IMR-90 (cell line): Measurements from ENCODE around the gene LOXL3. TPM values are rescaled to one million over a fixed set of nuclear protein-coding genes. Genes with fewer than 3 reads are reported as not detected.

ENCODE experiments used
- ATAC-seq: fragments of 200-7000 bp; cut with Tn5 transposase; 2 replicates; pipeline ENCODE4 v1.9.1; 2020; ENCODE audit warnings: low read depth, mild to moderate bottlenecking, moderate library complexity
- BruUV-seq: library from RNA; stranded (reverse); fragments of 400-500 nt; replicated peaks from 2 replicates; lab custom pipeline; 2021; lab: Mats Ljungman, UMichigan
- CTCF ChIA-PET: fragments of 300-600 bp; formaldehyde crosslinking; extraction: SDS; loops from one replicate; lab custom pipeline; 2021; ENCODE audit warnings: antibody characterized with exemption; lab: Yijun Ruan, JAX
- POLR2A ChIA-PET: fragments of 300-600 bp; sonication (Branson Sonifier 250); formaldehyde crosslinking; loops from one replicate; lab custom pipeline; 2022; ENCODE audit warnings: antibody characterized with exemption; ENCODE audit not compliant: unreplicated experiment; lab: Charles Lee
- DNase-seq: peaks from one replicate; pipeline ENCODE4 v3.0.0; 2013
- H2AFZ ChIP-seq: replicated peaks from 2 replicates; pipeline ENCODE3; 2013; ENCODE audit warnings: low read length, mild to moderate bottlenecking; ENCODE audit not compliant: poor library complexity
- H2AK5ac ChIP-seq: 2 replicates; pipeline ENCODE4 v1.6.1; 2013; ENCODE audit warnings: low read depth, low read length, inconsistent platforms
- H2AK9ac ChIP-seq: replicated peaks from 2 replicates; pipeline ENCODE3; 2013; ENCODE audit warnings: mild to moderate bottlenecking, low read depth, low read length, moderate library complexity; ENCODE audit not compliant: poor library complexity
- H2BK120ac ChIP-seq: 2 replicates; pipeline ENCODE4 v1.6.1; 2013; ENCODE audit warnings: low read depth, low read length, inconsistent platforms
- H2BK15ac ChIP-seq: 3 replicates; pipeline ENCODE4 v1.6.1; 2013; ENCODE audit warnings: low read depth, low read length, inconsistent platforms
- H2BK20ac ChIP-seq: 2 replicates; pipeline ENCODE4 v1.6.1; 2013; ENCODE audit warnings: low read depth, mild to moderate bottlenecking, inconsistent platforms, low read length, moderate library complexity
- H2BK5ac ChIP-seq: 2 replicates; pipeline ENCODE4 v1.6.1; 2013; ENCODE audit warnings: mild to moderate bottlenecking, low read depth, low read length, inconsistent platforms; ENCODE audit not compliant: poor library complexity, severe bottlenecking
- H3K14ac ChIP-seq: replicated peaks from 2 replicates; pipeline ENCODE4 v1.6.1; 2013; ENCODE audit warnings: low read depth, low read length, inconsistent platforms
- H3K18ac ChIP-seq: 2 replicates; pipeline ENCODE4 v1.6.1; 2013; ENCODE audit warnings: low read depth, low read length, control low read depth
- H3K23ac ChIP-seq: 2 replicates; pipeline ENCODE4 v1.6.1; 2013; ENCODE audit warnings: low read depth, low read length, inconsistent platforms
- H3K27ac ChIP-seq: 2 replicates; pipeline ENCODE4 v1.5.1; 2013; ENCODE audit warnings: mild to moderate bottlenecking, control low read depth, low read length; ENCODE audit not compliant: insufficient read depth
- H3K27me3 ChIP-seq: 2 replicates; pipeline ENCODE4 v1.6.1; 2013; ENCODE audit warnings: low read length; ENCODE audit not compliant: control insufficient read depth, insufficient read depth
- H3K36me3 ChIP-seq: 2 replicates; pipeline ENCODE4 v1.6.1; 2013; ENCODE audit warnings: low read length, mixed read lengths; ENCODE audit not compliant: control insufficient read depth, insufficient read depth
- H3K4ac ChIP-seq: 2 replicates; pipeline ENCODE4 v1.6.1; 2013; ENCODE audit warnings: low read depth, low read length, inconsistent platforms
- H3K4me1 ChIP-seq: 2 replicates; pipeline ENCODE4 v1.6.1; 2013; ENCODE audit warnings: low read length, mixed read lengths; ENCODE audit not compliant: control insufficient read depth, insufficient read depth
- H3K4me2 ChIP-seq: 2 replicates; pipeline ENCODE4 v1.6.1; 2013; ENCODE audit warnings: low read depth, mild to moderate bottlenecking, control low read depth, low read length, moderate library complexity
- H3K4me3 ChIP-seq: 2 replicates; pipeline ENCODE4 v1.5.1; 2013; ENCODE audit warnings: low read depth, mild to moderate bottlenecking, control low read depth, low read length, moderate library complexity; ENCODE audit not compliant: insufficient read depth
- H3K56ac ChIP-seq: 2 replicates; pipeline ENCODE4 v1.6.1; 2013; ENCODE audit warnings: low read length, inconsistent platforms; ENCODE audit not compliant: insufficient read depth; ENCODE audit errors: extremely low read depth
- H3K79me1 ChIP-seq, 2 experiments: 2 replicates each; pipeline ENCODE4 v1.6.1; 2013; ENCODE audit warnings: low read length in 2 of 2, inconsistent platforms in 1 of 2, low read depth in 1 of 2
- H3K9ac ChIP-seq: 2 replicates; pipeline ENCODE4 v1.6.1; 2013; ENCODE audit warnings: low read depth, low read length, control low read depth
- H3K9me1 ChIP-seq: 2 replicates; pipeline ENCODE4 v1.6.1; 2013; ENCODE audit warnings: low read length, inconsistent platforms; ENCODE audit not compliant: insufficient read depth
- H3K9me3 ChIP-seq: 2 replicates; pipeline ENCODE4 v1.6.1; 2013; ENCODE audit warnings: low read length; ENCODE audit not compliant: control insufficient read depth, insufficient read depth
- H4K20me1 ChIP-seq: 2 replicates; pipeline ENCODE4 v1.6.1; 2013; ENCODE audit warnings: low read length, inconsistent platforms; ENCODE audit not compliant: insufficient read depth
- H4K5ac ChIP-seq: 2 replicates; pipeline ENCODE4 v1.6.1; 2013; ENCODE audit warnings: mild to moderate bottlenecking, low read depth, low read length, control low read depth
- H4K8ac ChIP-seq, 2 experiments: 2 replicates each; pipeline ENCODE4 v1.6.1; 2013; ENCODE audit warnings: low read depth in 2 of 2, low read length in 2 of 2, control low read depth in 1 of 2, inconsistent platforms in 1 of 2
- H4K91ac ChIP-seq: 2 replicates; pipeline ENCODE4 v1.6.1; 2013; ENCODE audit warnings: low read depth, low read length, inconsistent platforms; ENCODE audit not compliant: insufficient read depth
- BHLHE40 ChIP-seq: fragments of 150-350 bp; IDR thresholded peaks from 2 replicates; pipeline ENCODE4 v1.6.1; 2016; ENCODE audit warnings: mild to moderate bottlenecking, low read depth, low read length
- CHD1 ChIP-seq: IDR thresholded peaks from 2 replicates; pipeline ENCODE4 v1.6.1; 2012; ENCODE audit warnings: low read depth, low read length, improper control_type of control experiment
- MAZ ChIP-seq: IDR thresholded peaks from 2 replicates; pipeline ENCODE4 v1.6.1; 2012; ENCODE audit warnings: low read depth, mild to moderate bottlenecking, low read length, improper control_type of control experiment, moderate library complexity, borderline replicate concordance
- RAD21 ChIP-seq: IDR thresholded peaks from 2 replicates; pipeline ENCODE4 v1.6.1; 2012; ENCODE audit warnings: low read length, improper control_type of control experiment
- RCOR1 ChIP-seq: IDR thresholded peaks from 2 replicates; pipeline ENCODE4 v1.6.1; 2012; ENCODE audit warnings: mild to moderate bottlenecking, low read length, improper control_type of control experiment; ENCODE audit not compliant: insufficient replicate concordance
- WGBS, 2 experiments: methylation state at CpG; one replicate each; pipeline versions ENCODE4 v1.1.5 to v1.1.7; 2013; ENCODE audit warnings: missing lambda C conversion rate in 2 of 2; ENCODE audit not compliant: insufficient read length in 1 of 2; ENCODE audit errors: extremely low coverage in 2 of 2; 5-methylcytosine and 5-hydroxymethylcytosine counted together
- dilution Hi-C: fragments of 300-500 bp; cut with HindIII; formaldehyde crosslinking; loops from one replicate; pipeline ENCODE4 v1.14.3; 2018; ENCODE audit warnings: low sequenced_read_pairs; ENCODE audit not compliant: unreplicated experiment
- in situ Hi-C: fragments of 300-500 bp; cut with MboI; formaldehyde crosslinking; loops from 3 replicates; pipeline ENCODE4 v1.14.3; 2019; ENCODE audit warnings: low sequenced_read_pairs, inconsistent platforms, mixed read lengths
- intact Hi-C: fragments of 100-400 bp; cut with micrococcal nuclease; formaldehyde crosslinking; loops from 2 replicates; pipeline ENCODE4 v1.10.0; 2022
- polyA plus RNA-seq, 3 experiments: library from polyadenylated mRNA; depleted of rRNA; stranded (reverse); fragments of >200 nt; gene quantifications; 2 replicates each; pipeline ENCODE4 v1.2.3, GENCODE V29; 2012; ENCODE audit warnings: low replicate concordance in 1 of 3
- total RNA-seq: library from RNA; depleted of rRNA; stranded (reverse); fragments of >200 nt; gene quantifications from 2 replicates; pipeline ENCODE4 v1.2.3, GENCODE V29; 2012
- TF ChIP-seq, protein P1 (sequence below): fragments of 150-350 bp; IDR thresholded peaks from 2 replicates; pipeline ENCODE4 v1.6.1; 2017; ENCODE audit warnings: mild to moderate bottlenecking, antibody characterized with exemption, low read length, low read depth

LOXL3 gene
- total and polyA plus RNA-seq, 2 of the 4 experiments (the other 2 are of a cell fraction) = 17.9 to 23.4 TPM

DNA sequence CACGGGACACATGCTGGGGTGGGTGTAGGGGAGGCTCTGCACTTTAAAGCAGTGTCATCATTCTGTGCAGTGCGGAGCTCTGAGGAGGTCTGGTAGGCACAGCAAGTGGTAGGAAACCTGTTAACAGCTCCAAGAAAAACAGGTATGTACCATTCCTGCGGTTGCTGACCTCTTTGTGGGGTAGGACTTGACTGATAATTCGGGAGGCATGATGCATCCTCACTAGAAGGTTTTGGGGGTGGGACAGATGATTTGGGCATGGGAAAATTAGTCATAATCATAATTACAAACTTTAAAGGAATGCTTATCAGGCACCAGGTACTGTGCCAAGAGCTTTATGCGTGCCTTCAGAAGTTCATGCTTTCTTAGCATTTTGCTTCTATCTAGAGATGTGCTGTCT, 10.5 kb upstream of the LOXL3 start:
- Histone ChIP-seq H4K91ac (no peak overlapping the region; the same call in 1 of the 2 replicates), H3K27ac (no peak overlapping the region), H4K5ac (no peak overlapping the region), H4K20me1 (no peaks in the 10 kb centered on the region), H3K56ac (no peak overlapping the region), H3K18ac (no peak overlapping the region; the same call in 1 of the 2 replicates), H3K27me3 (no peaks in the 10 kb centered on the region), H3K14ac (peak overlapping the region; percentile 22), H3K4ac (peak overlapping the region; percentile 57; the same call in 1 of the 2 replicates), H3K23ac (peak overlapping the region; percentile 45; the same call in 1 of the 2 replicates), H2AK5ac (peak overlapping the region; percentile 59), H3K4me3 (no peak overlapping the region), H2BK5ac (peak overlapping the region; percentile 76), H3K79me1 (no peaks in the 10 kb centered on the region), H2BK120ac (peak overlapping the region; percentile 65), H2BK15ac (0 out of 3 replicates have a peak overlapping the region, but pooled peaks have one; percentile 71), H3K9ac (no peak overlapping the region), H3K4me1 (peaks cover 17% of the 10 kb centered on the region), H3K36me3 (no peaks in the 10 kb centered on the region), H2BK20ac (peak overlapping the region; percentile 16; the same call in 1 of the 2 replicates), H3K4me2 (no peak overlapping the region), H2AK9ac (no peak overlapping the region), H4K8ac (peak overlapping the region in 1 of 2 experiments; percentile 71; a peak in 2 of 4 replicates), H2AFZ (peak overlapping the region; percentile 68), H3K9me1 (peaks cover 31% of the 10 kb centered on the region), H3K9me3 (no peaks in the 10 kb centered on the region)
- CTCF ChIA-PET = interaction anchor here (0.5 to 1.0 kb wide), 2 partner anchors 13 to 212 kb away, joined by 3 to 5 read pairs; no protein-coding TSS in a partner anchor
- in situ Hi-C loops (no loop called here), intact Hi-C loops (no loop called here), dilution Hi-C loops (no loop called here)
- ATAC-seq = no peak
- peak; percentile 61 for DNase-seq
- no TSS peak for BruUV-seq
- POLR2A ChIA-PET = no interaction called here
- WGBS, 2 experiments = no CpG with 5 or more reads among the region's 5 CpGs
- TF ChIP-seq, protein P1, sequence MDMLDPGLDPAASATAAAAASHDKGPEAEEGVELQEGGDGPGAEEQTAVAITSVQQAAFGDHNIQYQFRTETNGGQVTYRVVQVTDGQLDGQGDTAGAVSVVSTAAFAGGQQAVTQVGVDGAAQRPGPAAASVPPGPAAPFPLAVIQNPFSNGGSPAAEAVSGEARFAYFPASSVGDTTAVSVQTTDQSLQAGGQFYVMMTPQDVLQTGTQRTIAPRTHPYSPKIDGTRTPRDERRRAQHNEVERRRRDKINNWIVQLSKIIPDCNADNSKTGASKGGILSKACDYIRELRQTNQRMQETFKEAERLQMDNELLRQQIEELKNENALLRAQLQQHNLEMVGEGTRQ = no peak
- TF ChIP-seq RCOR1 (no peak), BHLHE40 (no peak), RAD21 (no peak), CHD1 (no peak), MAZ (no peak)
